Measurements from ENCODE around the gene HOGA1.
"Not testable (repeated sequence)": the region's sequence is repeated elsewhere in the genome, so short reads cannot be mapped to it uniquely, and the experiment has no call there.

GRCh38 chr10:97562329-97562728 lies 21.9 kb upstream of the HOGA1 start:
- TF ChIP-seq CTCF (IDR thresholded peaks at IDR 0.05; ENCODE audit: low read depth, low read length); EZH2phosphoT487 (IDR thresholded peaks at IDR 0.05; ENCODE audit: low read depth): not testable (repeated sequence)
